GM19372 (cell line): Measurements from ENCODE around the gene SMG6.

Experiments
- ATAC-seq: cut with Tn5 transposase; IDR thresholded peaks from one replicate; pipeline ENCODE4 v1.9.1; 2021; ENCODE audit warnings: mild to moderate bottlenecking, low read depth, moderate library complexity; ENCODE audit not compliant: unreplicated experiment

The SMG6 gene

DNA sequence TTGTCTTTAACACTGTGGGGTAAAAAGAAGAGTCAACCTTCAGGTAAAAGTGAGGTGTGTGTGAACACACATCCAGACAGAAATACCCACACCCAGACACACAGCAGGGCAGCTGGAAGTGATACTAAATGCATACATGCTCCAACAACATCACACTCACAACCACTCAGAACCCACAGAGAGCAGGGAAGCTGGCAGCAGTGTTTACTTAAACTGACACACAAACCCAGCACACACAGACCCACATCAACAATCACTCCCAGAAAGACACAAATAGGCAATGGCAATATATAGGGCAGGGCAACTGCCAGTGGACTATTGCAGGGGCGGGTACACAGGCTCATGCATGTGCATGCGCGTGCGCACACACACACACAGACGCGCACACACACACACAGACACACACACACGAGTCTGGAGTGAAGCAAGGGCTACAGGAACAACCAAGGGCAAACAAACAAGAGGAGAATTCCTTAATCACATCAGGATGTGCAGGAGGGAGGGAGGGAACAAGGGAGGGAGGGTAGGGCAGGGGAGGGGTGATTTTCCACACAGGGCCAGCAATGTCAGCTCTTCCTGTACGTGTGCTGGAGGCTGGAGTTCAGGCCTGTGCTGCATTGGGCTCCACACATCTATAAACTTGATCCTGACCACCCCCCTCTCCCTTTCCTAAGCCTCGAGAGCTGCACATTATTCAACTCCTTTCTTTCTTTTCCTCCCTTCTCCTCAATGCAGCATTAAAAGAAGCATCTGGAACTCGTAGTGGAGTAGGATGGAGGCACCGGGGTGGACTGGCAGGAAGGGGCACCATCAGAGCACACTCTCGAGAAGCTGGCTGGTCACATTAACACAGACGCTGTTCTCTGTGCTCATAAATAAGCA, 218.6 kb downstream of the SMG6 start:
- ATAC-seq: no peak

- no peak for ATAC-seq
Observed at GRCh38 chr17:2084036-2084765, 219.4 kb downstream of the SMG6 start.

GRCh38 chr17:2083613-2084035, 220.0 kb downstream of the SMG6 start:
- no peak for ATAC-seq

DNA sequence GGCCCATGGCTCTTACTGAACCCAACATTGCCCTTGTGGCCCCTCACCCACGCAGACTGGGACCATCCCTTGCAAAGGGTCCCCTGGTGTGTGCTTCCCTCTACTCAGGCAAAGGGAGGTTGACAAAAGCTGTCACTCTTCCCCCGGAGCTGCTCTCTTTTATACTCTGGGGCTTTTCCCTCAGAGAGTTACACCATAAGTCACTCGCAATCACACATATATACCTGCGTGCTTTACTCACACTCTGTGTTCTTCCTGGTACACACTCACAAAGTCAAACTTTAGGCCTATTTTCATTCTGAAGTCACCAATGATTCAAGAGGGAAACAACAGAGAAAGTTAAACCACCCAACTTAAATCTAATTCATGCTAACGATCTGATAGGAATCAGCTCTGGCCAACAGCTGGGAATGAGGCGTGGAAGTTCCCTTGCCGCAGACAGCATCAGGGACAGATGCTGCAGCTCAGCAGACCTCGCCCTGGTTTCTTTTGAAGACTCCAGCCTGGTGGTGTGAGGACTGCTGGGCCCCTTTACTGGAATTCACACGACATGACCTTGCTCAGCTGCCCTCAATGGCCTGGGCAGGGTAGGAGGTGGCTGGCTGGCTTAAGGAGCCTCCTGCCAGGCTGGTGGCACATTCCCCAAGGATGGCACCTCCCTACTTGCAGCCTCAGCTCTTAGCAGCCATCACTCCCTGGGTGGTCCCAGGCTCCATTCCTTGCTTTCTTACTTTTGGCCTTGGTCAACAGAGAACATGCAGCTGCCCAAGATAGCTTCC, 221.4 kb downstream of the SMG6 start:
- no peak for ATAC-seq

DNA sequence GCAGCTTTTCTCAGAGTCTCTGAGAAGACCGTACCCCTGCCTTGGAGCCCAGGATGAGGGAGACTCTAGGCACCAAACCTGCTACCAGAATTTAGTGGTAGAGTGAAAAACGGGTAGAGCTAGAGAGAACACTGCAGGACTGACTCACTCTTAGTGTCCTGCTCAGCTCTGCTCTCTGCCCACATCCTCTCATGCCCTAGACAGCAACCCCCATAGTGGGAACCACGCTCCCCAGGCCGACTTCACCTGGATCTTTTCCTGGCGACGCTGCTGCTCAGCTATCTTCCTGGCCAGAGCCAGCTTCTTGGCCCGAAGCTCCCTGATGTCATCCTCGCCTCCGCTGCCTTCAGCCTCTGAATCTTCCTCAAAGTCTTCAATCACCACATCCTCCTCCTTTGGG, 222.0 kb downstream of the SMG6 start:
- ATAC-seq: no peak

DNA sequence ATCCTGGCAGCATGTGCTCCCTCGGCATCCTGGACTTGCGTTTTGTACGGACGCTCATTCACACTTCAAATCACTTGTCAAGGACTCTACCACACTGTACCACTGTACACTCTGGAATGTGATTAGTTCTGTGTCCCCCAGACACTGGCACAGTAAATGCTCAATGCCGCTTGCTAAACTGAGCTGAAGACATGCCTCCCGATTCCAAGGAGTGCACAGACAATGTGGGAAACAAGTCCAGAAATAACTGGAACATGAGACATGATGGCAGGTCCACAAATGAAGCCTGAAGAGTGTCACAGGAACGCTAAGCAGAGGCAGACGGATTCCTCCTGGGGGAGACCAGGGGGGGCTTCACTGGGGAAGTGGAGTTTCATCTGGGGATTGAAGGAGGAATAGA, 226.5 kb downstream of the SMG6 start:
- ATAC-seq: no peak

DNA sequence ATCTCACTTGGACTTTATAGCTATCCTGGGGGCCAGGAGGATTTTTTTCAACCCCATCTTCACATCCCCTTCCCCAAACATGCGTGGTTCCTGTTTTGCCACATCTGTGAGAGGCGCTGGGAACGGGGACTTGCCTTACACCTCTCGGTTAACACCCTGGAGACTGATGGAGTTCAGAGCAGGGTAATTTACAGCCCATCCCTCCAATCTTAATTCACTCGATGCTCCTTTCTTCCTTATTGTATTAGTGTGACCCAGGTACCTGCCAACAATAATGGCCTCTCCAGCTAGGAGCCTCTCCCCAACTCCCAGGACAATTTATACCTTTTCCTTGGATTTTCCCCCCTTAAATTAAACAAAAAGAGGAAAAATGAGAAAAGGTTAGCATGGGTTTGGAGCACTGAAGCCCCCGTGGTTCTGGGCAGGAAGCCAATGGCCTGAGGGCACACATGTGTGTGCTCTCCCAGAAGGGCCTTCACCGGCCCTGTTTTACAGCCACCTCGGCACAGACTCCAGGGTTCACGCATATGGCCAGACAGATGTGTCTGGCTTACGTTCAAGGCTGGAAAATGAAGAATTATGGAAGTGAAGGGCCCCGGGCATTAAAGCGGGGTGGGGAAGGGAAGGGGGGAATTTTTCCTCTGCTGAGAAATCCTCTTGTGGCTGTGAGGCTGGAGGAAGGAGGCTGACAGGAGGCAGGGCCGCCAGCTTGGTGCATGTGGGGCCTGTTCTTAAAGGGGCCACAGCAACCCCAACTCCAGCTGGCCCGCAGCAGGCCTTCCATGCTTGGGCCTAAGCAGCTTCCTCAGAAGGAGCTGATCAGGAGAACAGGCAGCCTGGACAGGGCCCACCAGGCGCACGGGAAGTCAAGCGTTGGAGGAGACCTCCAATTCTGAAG, 227.2 kb downstream of the SMG6 start:
- no peak for ATAC-seq

GRCh38 chr17:2075336-2076086, 228.1 kb downstream of the SMG6 start:
- ATAC-seq: no peak

GRCh38 chr17:2074919-2075318, 228.7 kb downstream of the SMG6 start:
- no peak for ATAC-seq

DNA sequence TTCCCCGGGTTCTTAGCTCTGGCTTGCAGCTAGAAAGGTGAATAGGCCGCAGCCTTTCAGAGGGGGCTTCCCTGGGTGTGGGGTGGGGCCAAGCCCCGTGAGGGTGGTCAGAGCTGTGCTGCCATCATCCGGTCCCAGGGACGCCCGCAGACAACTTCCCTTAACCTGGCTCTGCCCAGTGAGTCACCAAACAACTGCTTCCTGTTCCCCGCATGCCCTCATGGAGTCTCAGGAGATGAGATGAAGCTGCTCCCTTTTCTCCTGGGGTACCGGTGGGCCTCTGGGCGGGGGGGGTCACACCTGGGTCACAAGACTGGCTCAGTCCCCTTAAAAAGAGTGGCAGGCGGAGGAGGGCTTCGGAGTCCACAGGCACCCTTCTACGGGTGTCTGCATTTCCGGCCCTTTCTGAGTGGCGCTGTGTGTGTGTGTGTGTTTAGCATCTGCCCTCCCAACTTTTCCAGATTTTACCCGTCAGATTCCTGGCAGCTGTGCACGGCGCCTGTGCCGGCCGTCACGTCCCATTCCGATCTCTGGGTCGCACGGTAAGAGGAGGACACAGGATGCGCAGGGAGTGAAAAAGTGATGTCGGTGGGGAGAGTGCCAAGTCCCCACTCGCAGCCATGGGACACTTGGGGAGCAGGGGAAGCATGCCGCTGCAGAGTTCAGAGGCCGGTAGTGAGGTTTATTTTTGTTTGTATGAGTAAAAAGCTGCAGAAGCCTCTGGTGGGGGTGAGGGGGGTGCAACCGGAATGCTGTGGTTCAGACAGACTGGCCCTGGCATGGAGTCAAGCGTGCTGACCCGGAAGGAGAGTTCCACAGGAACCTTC, 231.9 kb downstream of the SMG6 start:
- ATAC-seq: no peak

DNA sequence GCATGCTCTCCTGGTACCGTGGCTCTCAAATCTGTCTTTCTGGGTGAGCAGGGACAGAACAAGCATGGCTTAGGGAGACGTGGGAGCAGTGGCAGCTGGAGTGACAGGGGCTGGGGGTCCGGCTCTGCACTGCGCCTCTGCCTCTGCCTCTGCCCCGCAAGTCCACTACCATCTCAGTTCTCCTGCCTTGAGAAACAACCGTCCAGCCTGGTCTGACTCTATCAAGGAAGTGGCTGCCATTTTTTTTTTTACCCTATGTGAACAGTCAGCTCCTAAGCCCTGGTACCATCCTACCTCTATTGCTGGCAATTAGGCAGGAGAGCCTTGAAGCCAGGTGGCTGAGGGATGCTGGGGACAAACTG, 232.6 kb downstream of the SMG6 start:
- ATAC-seq: no peak

GRCh38 chr17:2070241-2071023, 233.2 kb downstream of the SMG6 start:
- ATAC-seq: no peak

DNA sequence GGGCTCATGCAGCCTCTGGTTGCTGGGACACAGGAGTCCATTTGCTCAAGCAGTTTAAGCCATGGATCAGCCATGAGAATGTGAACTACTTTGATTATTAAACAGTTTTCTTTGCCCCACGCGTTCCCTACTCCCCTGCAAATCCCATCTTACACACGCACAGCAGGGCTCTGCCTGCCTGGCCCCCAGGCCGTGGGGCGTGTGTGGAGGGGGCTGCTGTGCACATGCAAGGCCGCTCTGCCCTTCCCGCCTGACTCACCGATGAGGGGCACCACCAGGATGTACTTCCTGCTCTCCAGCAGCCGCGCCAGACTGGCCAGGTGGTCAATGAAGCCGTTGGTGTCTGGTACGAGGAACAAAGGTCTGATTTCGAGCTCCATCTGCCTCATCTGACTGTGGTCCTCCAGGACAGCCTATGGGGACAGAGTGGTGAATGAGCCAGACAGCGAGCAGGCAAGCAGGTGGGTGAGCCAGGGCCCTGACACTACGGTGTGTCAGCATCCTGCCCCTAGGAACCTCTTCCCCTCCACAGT, 235.0 kb downstream of the SMG6 start:
- no peak for ATAC-seq

GRCh38 chr17:2068031-2068518, 235.5 kb downstream of the SMG6 start:
- ATAC-seq: no peak

GRCh38 chr17:2067608-2068024, 236.0 kb downstream of the SMG6 start:
- no peak for ATAC-seq

DNA sequence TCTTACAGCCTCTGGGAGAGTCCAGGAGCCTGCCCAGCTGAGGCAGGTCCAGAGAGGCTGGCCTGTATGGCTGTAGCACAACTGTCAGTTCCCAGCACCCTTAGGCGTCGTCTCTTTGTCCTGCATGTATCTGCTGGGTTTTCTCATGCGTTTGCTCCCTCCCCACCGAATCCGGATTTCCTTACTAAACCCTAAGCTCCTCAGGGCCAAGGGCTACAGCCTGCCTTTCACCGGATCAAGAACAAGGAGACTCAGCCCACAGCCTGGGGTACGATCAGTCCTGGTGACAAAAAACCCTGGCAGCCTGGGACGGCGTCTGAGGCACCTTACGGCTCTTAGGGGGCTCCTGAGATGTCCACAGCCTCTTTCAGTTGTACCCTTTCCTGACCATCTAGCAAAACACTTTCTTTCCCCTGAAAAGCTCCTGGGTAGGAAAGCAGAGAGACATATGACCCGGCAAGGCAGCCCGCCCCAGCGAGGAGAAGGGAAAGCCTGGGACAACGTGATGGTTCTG, 236.5 kb downstream of the SMG6 start:
- ATAC-seq: no peak

- ATAC-seq: no peak
Observed at GRCh38 chr17:2065949-2066400, 237.6 kb downstream of the SMG6 start.
